ENCODE results near the gene CLEC17A.
A peak's percentile ranks its signal among the peaks of the same experiment; 100 is the strongest.
"Not testable (repeated sequence)": the region's sequence is repeated elsewhere in the genome, so short reads cannot be mapped to it uniquely, and the experiment has no call there.

Gene CLEC17A

DNA sequence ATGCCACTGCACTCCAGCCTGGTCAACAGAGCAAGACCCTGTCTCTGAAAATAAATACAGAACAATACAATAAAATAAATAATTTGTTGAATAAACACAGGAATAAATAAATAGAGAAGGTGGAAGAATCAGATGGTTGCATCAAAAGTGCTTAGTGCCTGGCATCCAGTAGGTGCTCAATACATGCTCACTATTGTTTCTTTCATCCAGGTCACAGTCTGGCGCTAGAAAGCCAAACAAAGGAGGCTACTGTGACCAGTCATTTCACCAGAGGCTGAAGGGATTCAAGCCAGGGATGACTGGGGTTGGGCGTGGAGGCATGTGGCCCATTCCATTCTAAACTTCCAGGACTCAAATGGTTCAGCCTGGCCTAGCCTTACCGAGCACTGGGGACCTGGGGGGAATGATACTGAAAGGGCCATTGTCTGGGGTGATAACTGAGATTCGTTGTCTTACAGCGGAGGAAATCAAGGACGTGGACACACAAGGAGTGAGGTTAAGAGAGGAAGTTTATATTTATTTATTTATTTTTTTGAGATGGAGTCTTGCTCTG is 7.4 kb upstream of the CLEC17A start:
- in situ Hi-C loops (cut with MboI; ENCODE audit: low pct_unique_long_range_greater_than_20kb, low sequenced_read_pairs), result loop anchor here (10.0 kb wide), 1 partner anchor 109 kb away; no protein-coding TSS in a partner anchor
- DNase-seq, result no peak

DNA sequence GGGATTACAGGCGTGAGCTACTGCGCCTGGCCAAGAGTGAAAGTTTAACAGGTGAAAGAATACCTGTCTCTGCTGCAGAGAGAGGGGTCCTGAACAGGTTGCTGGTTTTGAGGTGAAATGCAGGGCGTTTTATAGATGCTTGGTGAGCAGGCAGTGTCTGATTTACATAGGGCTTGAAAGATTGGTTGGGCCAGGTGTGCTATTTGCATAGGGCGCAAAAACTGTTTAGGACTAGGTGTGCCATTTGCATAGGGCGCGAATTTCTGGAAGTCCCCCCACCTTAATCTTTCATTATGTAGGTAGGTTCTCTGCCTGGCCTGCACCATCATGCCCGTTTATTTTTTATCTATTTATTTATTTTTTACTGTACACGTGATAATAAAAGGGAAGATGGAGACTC is 6.5 kb upstream of the CLEC17A start:
- in situ Hi-C loops (cut with MboI; ENCODE audit: low pct_unique_long_range_greater_than_20kb, low sequenced_read_pairs), result loop anchor here (10.0 kb wide), 1 partner anchor 108 kb away; no protein-coding TSS in a partner anchor
- no peak for DNase-seq

DNA sequence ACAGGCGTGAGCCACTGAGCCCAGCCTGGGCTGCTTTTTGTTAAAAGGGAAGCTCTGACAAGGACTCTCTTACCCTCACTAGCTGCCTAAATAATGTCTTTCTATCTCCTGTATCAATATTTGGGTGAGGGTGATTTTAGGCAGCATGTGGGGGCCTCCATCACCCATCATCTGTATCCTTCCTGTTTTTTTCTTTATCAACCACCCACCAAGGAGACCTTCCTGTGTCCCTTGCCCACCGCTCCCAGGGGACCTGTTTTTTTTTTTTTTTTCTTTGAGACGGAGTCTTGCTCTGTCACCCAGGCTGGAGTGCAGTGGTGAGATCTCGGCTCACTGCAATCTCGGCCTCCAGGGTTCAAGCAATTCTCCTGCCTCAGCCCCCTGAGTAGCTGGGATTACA is 5.6 kb upstream of the CLEC17A start:
- DNase-seq, result no peak
- in situ Hi-C loops (cut with MboI; ENCODE audit: low pct_unique_long_range_greater_than_20kb, low sequenced_read_pairs), result loop anchor here (10.0 kb wide), 1 partner anchor 108 kb away; no protein-coding TSS in a partner anchor

DNA sequence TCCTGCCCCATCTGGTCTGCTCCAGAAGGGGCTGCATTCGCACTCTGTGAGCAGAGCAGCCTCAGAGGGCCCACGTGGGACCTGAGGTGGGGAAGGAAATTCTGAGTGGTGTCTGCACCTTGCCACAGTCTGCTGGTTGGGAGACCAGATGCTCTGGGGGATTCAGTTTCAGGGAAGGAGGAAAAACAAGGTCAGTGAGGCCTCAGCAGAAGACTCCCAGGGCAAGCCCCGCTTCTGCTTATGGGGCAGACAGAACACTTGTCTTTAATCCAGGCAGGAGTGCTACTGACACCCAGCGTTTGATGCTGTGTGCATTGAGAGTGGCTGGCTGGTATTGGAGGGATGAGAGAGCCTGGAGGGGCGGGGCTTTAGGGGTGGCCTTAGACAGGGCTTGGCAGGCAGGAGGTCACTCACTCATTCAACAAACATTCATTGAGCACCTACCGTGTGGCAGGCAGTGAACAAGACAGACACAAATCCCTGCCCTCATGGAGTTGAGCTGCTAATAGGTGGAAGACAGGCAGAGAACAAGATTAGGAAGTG is 4.9 kb upstream of the CLEC17A start:
- no peak for DNase-seq
- in situ Hi-C loops (cut with MboI; ENCODE audit: low pct_unique_long_range_greater_than_20kb, low sequenced_read_pairs), result loop anchor here (10.0 kb wide), 1 partner anchor 107 kb away; no protein-coding TSS in a partner anchor

DNA sequence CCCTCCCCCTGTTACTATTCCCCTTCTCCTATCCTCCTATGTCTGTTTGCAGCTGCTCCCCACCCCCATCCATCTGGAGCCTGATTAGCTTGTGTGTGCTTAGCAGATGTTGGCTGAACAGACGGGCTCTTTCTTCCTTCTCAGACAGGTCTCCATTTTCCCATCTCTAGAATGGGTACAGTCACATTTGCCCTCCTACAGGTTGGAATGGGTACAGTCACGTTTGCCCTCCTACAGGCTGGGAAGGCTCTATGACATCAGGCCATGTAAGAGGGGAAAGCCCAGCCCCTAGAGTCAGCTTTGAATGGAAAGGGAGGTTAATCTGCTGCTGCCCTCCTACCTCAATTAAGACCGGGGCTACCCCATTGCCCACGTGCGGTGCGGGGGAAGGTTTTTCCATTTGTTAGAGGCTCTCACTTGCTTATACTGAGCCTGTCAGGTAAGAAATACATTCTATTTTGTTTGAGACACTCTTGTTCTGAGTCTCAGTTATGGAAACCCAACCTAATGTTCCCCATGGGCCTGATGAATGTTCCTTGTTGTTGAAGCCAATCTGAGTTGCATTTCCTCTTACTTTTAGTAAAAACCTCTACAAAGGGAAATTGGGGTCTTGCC is 2.2 kb upstream of the CLEC17A start:
- in situ Hi-C loops (cut with MboI; ENCODE audit: low pct_unique_long_range_greater_than_20kb, low sequenced_read_pairs), result no loop called here
- DNase-seq, result no peak

DNA sequence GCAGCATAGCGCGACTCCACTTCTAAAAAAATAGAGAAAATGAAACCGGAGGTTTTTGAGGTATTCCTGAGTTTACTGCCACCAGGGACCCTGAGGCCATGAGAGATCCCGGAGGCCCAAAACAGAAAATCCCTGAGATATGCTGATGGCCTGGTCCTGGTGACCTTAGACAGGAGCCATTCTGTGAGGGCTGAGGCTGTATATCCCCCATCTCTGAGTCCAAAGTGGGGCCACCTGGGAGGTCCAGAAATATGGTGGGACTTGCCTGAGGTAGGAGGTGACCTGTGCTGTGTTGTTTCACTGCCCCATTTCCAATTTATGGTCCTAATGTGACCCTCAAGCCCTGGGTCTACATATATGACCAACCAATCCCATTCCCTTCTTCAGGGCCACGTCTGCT is 1.5 kb downstream of the CLEC17A start:
- DNase-seq; in situ Hi-C loops (cut with MboI; ENCODE audit: low pct_unique_long_range_greater_than_20kb, low sequenced_read_pairs): not testable (repeated sequence)

DNA sequence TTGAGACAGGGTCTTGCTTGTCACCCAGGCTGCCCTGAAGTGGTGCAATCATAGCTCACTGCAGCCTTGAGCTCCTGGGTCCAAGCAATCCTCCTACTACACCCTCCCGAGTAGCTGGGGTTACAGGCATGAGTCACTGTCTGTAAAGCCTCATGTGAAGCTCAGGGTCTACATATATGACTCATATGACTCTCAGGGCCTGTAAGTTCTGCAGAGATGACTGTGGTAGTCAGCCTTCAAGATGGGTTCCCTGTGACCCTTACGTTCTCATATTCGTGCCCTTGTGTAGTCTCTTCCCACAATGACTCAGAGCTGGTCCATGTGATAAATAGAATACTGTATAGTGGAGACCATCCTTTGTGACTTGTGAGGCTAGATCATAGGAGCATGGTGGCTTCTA is 2.3 kb downstream of the CLEC17A start:
- DNase-seq; in situ Hi-C loops (cut with MboI; ENCODE audit: low pct_unique_long_range_greater_than_20kb, low sequenced_read_pairs): not testable (repeated sequence)

DNA sequence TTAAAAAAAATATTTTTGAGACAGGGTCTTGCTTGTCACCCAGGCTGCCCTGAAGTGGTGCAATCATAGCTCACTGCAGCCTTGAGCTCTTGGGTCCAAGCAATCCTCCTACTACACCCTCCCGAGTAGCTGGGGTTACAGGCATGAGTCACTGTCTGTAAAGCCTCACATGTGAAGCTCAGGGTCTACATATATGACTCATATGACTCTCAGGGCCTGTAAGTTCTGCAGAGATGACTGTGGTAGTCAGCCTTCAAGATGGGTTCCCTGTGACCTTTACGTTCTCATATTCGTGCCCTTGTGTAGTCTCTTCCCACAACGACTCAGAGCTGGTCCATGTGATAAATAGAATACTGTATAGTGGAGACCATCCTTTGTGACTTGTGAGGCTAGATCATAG is 6.5 kb downstream of the CLEC17A start:
- DNase-seq; in situ Hi-C loops (cut with MboI; ENCODE audit: low pct_unique_long_range_greater_than_20kb, low sequenced_read_pairs): not testable (repeated sequence)

DNA sequence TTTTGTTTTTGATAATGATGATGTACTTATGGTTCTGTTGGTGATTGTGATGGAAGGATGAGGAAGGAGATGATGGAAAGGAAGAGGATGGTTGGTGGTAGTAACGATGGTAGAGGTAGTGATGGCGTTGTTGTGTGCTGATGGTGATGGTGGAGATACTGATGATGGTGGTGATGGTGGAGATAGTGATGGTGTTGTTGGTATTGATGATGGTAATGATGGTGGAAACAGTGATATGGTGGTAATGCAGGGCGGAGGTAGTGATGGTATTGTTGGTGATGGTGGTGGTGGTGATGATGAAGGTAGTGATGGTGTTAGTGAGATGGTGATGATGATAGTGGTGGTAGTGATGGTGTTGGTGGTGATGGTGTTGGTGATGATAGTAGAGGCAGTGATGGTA is 12.7 kb downstream of the CLEC17A start:
- no peak for DNase-seq
- in situ Hi-C loops (cut with MboI; ENCODE audit: low pct_unique_long_range_greater_than_20kb, low sequenced_read_pairs), result no loop called here

DNA sequence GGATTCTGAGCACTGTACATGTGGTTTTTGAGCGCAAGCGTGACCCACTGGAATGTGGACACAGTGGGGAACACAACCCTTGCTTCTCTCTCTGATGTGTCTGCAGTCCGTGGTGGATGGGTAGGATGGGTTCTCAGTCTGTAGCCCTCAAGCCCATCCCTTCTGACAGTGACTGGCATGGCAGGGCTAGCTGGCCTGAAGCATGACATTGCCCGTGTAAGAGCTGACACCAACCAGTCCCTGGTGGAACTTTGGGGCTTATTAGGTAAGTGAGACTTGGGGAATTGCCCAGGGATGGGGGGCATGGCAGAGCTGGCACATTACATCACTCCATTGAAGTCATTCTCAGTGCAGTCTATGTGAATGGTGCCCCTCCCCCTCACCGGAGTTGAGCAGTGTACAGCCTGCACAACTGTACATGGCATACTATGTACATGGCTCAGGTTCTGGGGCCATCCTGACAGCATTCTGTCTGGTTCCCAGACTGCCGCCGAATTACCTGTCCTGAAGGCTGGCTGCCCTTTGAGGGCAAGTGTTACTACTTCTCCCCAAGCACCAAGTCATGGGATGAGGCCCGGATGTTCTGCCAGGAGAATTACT is 16.8 kb downstream of the CLEC17A start:
- in situ Hi-C loops (cut with MboI; ENCODE audit: low pct_unique_long_range_greater_than_20kb, low sequenced_read_pairs), result no loop called here
- DNase-seq, result no peak

DNA sequence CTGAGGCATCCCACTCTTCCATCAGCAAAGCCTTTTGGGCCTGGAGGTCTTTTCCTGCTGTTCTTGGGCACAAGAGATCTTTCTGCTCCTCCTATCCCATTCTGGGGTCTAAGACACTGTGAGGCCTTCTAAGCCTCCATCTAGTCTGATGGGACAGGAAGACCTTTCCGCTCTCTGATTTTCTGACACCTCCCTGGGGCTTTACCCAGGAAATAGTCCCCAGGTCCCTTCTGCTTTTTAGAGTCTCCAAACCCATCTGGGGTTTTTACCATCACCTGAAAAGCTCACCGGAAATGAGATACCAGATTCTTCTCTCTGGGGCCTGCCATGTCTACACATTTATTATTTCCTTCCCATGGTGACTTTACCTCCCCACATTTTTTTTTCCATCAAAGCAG is 21.1 kb downstream of the CLEC17A start:
- peak; percentile 35 for DNase-seq
- in situ Hi-C loops (cut with MboI; ENCODE audit: low pct_unique_long_range_greater_than_20kb, low sequenced_read_pairs), result no loop called here

DNA sequence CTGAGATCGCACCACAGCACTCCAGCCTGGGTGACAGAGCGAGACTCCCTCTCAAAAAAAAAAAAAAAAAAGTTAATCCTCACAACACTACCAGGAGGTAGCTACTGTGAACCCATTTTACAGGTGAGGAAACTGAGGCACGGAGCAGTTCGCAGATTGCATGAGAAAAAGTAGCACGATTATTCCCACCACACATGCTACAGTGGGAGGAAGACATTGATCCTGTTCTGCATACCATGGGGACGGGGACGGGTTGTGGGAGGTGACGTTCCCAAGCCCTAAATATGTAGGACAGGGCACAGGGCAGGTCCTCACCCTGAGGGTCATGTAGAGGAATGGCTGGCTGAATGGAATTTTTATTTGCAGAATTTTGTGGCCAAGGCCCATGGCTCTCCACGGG is 23.7 kb downstream of the CLEC17A start:
- DNase-seq, result no peak
- in situ Hi-C loops (cut with MboI; ENCODE audit: low pct_unique_long_range_greater_than_20kb, low sequenced_read_pairs), result no loop called here

DNA sequence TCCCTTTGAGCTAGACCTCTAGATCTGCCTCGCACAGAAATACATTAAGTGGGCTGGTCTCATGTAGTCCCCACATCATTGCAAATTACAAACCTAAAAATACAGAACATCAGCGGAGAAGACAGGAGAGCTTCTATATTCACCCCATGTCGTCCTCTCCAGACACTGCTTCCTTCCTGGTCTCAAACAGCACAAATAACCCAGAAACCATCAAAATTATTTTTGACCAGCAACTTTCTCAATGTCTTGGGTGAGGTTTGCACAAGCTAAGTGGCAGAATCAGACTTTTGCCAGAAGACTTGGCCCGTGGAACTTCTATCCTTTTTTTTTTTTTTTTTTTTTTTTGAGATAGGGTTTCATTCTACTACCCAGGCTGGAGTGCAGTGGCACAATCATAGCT is 28.2 kb downstream of the CLEC17A start:
- in situ Hi-C loops (cut with MboI; ENCODE audit: low pct_unique_long_range_greater_than_20kb, low sequenced_read_pairs), result no loop called here

DNA sequence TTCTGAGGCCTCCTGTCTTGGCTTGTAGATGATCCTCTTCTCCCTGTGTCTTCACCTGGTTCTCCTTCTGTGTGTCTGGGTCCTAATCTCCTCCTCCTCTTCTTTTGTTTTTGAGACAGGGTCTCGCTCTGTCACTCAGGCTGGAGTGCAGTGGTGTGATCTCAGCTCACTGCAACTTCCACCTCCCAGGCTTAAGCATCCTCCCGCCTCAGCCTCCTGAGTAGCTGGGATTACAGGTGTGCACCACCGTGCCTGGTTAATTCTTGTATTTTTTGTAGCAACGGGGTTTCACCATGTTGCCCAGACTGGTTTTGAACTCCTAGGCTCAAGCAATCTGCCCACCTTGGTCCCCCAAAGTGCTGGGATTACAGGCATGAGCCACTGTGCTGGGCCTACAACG is 29.4 kb downstream of the CLEC17A start:
- DNase-seq; in situ Hi-C loops (cut with MboI; ENCODE audit: low pct_unique_long_range_greater_than_20kb, low sequenced_read_pairs): not testable (repeated sequence)

More for the DNA sequence above, 28.2 kb downstream of the CLEC17A start:
- DNase-seq, result no peak

DNA sequence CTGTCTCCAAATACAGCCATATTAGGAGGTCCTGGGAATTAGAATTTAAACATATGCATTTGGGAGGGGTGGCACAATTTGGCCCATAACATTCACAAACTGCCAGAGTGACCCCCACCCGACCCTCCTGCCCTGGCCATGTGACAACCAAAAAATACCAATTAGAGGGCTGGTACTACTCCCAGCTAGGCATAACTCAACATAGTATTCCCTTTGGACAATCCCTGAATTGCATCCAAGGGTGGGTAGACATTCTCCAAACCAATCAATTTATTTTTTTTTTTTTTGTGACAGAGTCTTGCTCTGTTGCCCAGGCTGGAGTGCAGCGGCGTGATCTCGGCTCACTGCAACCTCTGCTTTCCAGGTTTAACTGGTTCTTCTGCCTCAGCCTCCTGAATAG is 29.8 kb downstream of the CLEC17A start:
- DNase-seq, result no peak
- in situ Hi-C loops (cut with MboI; ENCODE audit: low pct_unique_long_range_greater_than_20kb, low sequenced_read_pairs), result no loop called here

DNA sequence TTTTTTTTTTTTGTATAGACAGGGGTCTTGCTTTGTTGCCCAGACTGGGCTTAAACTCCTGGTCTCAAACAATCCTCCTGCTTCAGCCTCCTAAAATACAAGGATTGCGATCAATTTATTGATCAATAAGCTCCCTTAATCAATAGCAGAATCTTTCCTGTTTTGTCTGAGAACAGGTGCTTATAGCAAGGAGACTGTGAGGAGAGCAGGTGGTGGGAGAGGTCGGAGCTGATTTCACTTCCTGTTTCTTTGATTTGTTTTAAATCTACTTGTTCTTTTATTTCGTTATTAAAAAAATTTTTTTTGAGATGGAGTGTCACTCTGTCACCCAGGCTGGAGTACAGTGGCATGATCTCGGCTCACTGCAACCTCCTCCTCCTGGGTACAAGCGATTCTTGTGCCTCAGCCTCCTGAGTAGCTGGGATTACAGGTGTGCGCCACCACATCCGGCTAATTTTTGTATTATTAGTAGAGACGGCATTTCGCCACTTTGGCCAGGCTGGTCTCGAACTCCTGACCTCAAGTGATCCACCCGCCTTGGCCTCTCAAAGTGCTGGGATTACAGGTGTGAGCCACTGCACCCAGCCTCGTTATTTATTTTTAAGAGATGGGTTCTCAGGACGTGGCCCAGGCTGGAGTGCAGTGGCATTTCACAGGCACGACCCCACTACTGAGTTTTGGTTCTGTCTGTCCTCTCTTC is 30.7 kb downstream of the CLEC17A start:
- in situ Hi-C loops (cut with MboI; ENCODE audit: low pct_unique_long_range_greater_than_20kb, low sequenced_read_pairs); DNase-seq: not testable (repeated sequence)

DNA sequence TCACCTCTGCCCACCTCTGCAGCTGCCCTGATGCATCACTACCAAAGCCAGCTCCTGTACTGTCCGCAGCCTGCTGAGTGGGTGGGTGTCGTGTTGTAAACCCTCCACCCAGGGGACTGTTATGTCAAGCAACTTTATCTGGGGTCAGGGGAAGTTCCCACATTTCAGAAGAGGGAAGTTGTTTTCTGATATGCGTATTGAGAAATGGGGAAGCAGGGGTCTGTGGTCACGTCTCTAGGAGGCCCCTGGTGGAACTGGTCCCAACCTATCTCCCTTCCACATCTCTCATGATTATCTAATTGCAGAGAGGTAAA is 31.2 kb downstream of the CLEC17A start:
- in situ Hi-C loops (cut with MboI; ENCODE audit: low pct_unique_long_range_greater_than_20kb, low sequenced_read_pairs), result no loop called here

DNA sequence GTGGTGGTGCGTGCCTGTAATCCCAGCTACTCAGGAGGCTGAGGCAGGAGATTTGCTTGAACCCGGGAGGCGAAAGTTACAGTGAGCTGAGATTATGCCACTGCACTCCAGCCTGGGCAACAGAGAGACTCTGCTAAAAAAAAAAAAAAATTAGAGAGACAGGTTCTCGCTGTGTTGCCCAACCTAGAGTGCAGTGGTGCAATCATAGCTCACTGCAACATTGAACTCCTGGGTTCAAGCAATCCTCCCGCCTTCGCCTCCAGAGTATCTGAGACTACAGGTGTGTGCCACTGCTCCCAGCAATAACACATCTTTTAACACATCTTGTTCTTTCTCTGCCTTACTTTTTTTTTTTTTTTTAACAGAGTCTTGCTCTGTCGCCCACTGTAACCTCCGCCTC is 32.7 kb downstream of the CLEC17A start:
- in situ Hi-C loops (cut with MboI; ENCODE audit: low pct_unique_long_range_greater_than_20kb, low sequenced_read_pairs), result no loop called here
- no peak for DNase-seq

More for the DNA sequence above, 31.2 kb downstream of the CLEC17A start:
- DNase-seq, result peak; percentile 79

DNA sequence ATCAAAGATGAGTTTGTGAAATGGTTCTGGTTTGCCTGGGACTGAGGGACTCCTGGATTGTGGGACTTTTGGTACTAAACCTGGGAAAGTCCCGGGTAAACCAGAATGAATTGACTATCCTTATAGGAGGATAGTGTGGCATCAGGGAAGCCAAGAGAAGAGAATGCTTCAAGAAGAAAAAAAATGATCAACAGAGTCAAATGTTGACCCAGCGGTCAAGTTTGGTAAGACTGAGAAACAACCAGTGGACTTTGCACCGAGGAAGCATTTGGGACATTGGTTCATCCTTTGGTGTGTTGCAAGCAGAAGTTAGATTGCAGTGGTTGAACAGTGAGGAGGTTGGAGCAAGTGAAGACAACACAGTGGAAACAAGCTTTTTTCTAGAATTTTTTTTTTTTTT is 33.5 kb downstream of the CLEC17A start:
- no peak for DNase-seq
- in situ Hi-C loops (cut with MboI; ENCODE audit: low pct_unique_long_range_greater_than_20kb, low sequenced_read_pairs), result no loop called here

DNA sequence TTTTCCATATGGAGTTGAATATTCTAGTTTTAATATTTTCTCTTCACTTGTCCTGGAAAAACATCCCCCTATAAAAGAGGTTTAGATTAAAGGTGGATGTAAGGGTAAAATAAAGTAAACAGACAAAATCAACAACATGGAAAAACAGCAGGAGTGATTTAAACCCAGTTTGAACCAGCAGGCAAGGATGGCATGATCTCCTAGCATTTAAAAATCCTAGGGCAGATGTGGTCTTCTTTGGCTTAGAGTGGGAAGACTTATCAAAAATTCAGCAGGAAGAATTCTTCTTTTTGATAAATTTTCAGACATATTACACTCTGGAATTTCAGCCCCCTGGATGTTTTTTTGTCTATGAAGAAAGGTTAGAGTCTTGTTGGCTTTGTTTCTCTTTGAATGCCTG is 36.5 kb downstream of the CLEC17A start:
- no peak for DNase-seq
- in situ Hi-C loops (cut with MboI; ENCODE audit: low pct_unique_long_range_greater_than_20kb, low sequenced_read_pairs), result no loop called here
